Measurements from ENCODE around the gene ZCCHC7.
"Not testable (repeated sequence)": the region's sequence is repeated elsewhere in the genome, so short reads cannot be mapped to it uniquely, and the experiment has no call there.

The ZCCHC7 gene

GRCh38 chr9:37179576-37179975, 59.2 kb downstream of the ZCCHC7 start:
- no peak for DNase-seq

GRCh38 chr9:37180138-37180537, 59.8 kb downstream of the ZCCHC7 start:
- no peak for DNase-seq

GRCh38 chr9:37182718-37183117, 62.3 kb downstream of the ZCCHC7 start:
- DNase-seq = no peak

GRCh38 chr9:37184905-37185867, 64.8 kb downstream of the ZCCHC7 start:
- no peak for DNase-seq

GRCh38 chr9:37187292-37187691, 66.9 kb downstream of the ZCCHC7 start:
- peak in 1 of 5 donors; percentile 18 for DNase-seq

- DNase-seq = peak in 1 of 5 donors; percentile 47
These were observed 67.5 kb downstream of the ZCCHC7 start for GRCh38 chr9:37187713-37188439.

GRCh38 chr9:37190739-37191138, 70.4 kb downstream of the ZCCHC7 start:
- not testable (repeated sequence) for DNase-seq

- no peak for DNase-seq
These were observed 71.2 kb downstream of the ZCCHC7 start for GRCh38 chr9:37191403-37192089.

- no peak for DNase-seq
These were observed 72.4 kb downstream of the ZCCHC7 start for GRCh38 chr9:37192803-37193202.

- DNase-seq = no peak
These were observed 77.0 kb downstream of the ZCCHC7 start for GRCh38 chr9:37197158-37198038.

GRCh38 chr9:37198039-37198729, 77.8 kb downstream of the ZCCHC7 start:
- DNase-seq = no peak

GRCh38 chr9:37198831-37199230, 78.5 kb downstream of the ZCCHC7 start:
- DNase-seq = no peak

- peak in 1 of 5 donors; percentile 12 for DNase-seq
These were observed 80.1 kb downstream of the ZCCHC7 start for GRCh38 chr9:37200433-37201005.

GRCh38 chr9:37201581-37201980, 81.2 kb downstream of the ZCCHC7 start:
- DNase-seq = no peak

- no peak for DNase-seq
These were observed 81.7 kb downstream of the ZCCHC7 start for GRCh38 chr9:37202091-37202490.

- not testable (repeated sequence) for DNase-seq
These were observed 83.1 kb downstream of the ZCCHC7 start for GRCh38 chr9:37203456-37203855.

GRCh38 chr9:37206121-37206620, 85.8 kb downstream of the ZCCHC7 start:
- no peak for DNase-seq

GRCh38 chr9:37209431-37210386, 89.3 kb downstream of the ZCCHC7 start:
- no peak for DNase-seq

GRCh38 chr9:37210737-37211523, 90.6 kb downstream of the ZCCHC7 start:
- peak in 1 of 5 donors; percentile 27 for DNase-seq
